ENCODE measurements around the gene SNORC. TPM values are rescaled to one million over a fixed set of nuclear protein-coding genes. Genes with fewer than 3 reads are reported as not detected.

Gene SNORC
- total RNA-seq, 4 donors from 2014 or later, result 2.5 to 27.2 (median 14.1) TPM

DNA sequence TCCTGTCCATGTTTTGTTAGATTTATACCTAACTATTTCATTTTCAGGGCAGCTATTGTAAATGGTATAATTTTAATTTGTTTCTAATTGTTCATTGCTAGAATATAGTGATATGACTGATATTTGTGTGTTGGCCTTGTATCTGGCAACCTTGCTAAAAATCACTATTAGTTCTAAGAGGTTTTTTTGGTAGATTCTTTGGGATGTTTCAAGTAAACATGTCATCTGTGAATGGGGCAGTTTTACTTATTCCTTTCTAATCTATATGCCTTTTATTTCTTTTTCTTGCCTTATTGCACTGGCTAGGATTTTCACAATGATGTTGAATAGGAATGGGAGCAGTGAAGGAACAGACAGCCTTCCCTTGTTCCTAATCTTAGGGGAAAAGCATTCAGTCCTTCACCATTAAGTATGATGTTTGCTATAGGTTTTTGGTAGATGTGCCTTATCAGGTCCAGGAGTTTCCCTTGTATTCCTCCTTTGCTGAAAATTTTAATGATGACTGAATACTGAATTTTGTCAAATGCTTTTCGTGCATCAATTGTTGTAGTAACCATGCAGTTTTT lies 41.7 kb downstream of the SNORC start:
- intact Hi-C loops (cut with DNase I; ENCODE audit: low total_unique reads), result no loop called here
- DNase-seq (ENCODE audit: low spot score in 2 of 2), result no peak
- H3K4me3 ChIP-seq (ENCODE audit: low read depth, poor library complexity, severe bottlenecking), result no peak overlapping the region
- no peak for TF ChIP-seq POLR2A (IDR thresholded peaks at IDR 0.05)
- TF ChIP-seq, protein P1, sequence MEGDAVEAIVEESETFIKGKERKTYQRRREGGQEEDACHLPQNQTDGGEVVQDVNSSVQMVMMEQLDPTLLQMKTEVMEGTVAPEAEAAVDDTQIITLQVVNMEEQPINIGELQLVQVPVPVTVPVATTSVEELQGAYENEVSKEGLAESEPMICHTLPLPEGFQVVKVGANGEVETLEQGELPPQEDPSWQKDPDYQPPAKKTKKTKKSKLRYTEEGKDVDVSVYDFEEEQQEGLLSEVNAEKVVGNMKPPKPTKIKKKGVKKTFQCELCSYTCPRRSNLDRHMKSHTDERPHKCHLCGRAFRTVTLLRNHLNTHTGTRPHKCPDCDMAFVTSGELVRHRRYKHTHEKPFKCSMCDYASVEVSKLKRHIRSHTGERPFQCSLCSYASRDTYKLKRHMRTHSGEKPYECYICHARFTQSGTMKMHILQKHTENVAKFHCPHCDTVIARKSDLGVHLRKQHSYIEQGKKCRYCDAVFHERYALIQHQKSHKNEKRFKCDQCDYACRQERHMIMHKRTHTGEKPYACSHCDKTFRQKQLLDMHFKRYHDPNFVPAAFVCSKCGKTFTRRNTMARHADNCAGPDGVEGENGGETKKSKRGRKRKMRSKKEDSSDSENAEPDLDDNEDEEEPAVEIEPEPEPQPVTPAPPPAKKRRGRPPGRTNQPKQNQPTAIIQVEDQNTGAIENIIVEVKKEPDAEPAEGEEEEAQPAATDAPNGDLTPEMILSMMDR (IDR thresholded peaks at IDR 0.05), result no peak
- WGBS, 2 donors, result 59 to 77% methylated on average over 1 of the region's 1 CpG

DNA sequence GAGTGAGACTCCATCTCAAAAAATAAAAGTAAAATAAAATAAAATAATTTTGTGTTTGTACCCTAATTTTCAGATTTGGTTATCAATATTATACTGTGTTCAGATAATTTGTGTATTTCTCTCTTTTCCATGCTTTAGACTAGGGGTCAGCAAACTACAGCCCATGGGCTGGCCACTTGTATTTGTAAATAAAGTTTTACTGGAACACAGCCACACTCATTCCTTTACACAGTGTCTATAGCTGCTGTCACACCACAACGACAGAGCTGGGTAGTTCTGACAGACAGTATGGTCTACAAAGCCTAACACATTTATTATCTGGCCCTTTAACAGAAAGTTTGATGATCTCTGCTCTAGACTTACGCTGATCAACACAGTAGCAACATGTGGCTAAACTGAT lies 43.8 kb downstream of the SNORC start:
- 84% methylated on average over 2 of the region's 2 CpGs for WGBS, 2 donors
- TF ChIP-seq, protein P1 (IDR thresholded peaks at IDR 0.05), result no peak
- TF ChIP-seq POLR2A (IDR thresholded peaks at IDR 0.05), result no peak
- no peak for DNase-seq (ENCODE audit: low spot score in 2 of 2)
- no peak overlapping the region for H3K4me3 ChIP-seq (ENCODE audit: low read depth, poor library complexity, severe bottlenecking)
- intact Hi-C loops (cut with DNase I; ENCODE audit: low total_unique reads), result no loop called here

DNA sequence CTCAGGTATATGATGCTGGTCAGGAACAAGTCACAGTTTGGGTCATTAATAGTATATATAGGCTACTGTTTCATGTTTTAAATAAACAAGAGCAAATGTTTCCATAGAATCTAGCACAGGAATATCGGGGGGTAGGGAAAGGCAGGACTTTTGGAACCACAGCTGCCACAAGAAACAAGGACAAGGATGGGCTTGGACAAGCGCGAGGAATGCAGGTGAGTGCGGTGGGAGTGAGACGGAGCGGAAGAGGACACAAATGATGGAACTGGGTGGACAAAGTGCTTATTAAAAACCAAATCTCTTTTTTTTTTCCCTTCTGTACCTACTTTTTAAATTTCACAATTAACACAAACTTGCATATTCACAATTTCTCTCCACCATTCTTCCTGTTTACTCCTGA lies 49.1 kb downstream of the SNORC start:
- no peak for DNase-seq (ENCODE audit: low spot score in 2 of 2)
- TF ChIP-seq, protein P1 (IDR thresholded peaks at IDR 0.05), result no peak
- TF ChIP-seq POLR2A (IDR thresholded peaks at IDR 0.05), result no peak
- intact Hi-C loops (cut with DNase I; ENCODE audit: low total_unique reads), result no loop called here
- H3K4me3 ChIP-seq (ENCODE audit: low read depth, poor library complexity, severe bottlenecking), result no peak overlapping the region
- WGBS, 2 donors, result 94 to 96% methylated on average over 6 of the region's 6 CpGs

DNA sequence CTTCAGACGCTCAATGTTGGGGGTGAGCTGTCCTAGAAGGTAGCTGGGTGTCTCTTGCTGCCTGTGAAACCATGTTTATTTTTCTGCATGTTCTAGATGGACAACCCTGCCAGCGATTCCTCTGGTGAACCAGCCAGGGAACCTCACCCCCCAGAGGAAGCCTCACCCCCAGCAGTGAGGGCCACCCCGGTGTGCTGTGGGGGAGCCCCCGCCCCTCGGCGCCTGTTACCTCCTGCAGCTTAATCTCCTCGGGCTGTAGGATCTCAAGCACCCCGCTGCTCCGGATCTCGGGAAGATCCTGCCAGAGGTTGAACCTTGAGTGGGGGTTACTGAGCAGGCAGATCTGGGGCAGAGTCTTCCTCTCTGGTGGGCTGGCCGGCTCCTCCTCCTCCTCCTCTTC lies 50.0 kb downstream of the SNORC start:
- intact Hi-C loops (cut with DNase I; ENCODE audit: low total_unique reads), result no loop called here
- no peak overlapping the region for H3K4me3 ChIP-seq (ENCODE audit: low read depth, poor library complexity, severe bottlenecking)
- no peak for DNase-seq (ENCODE audit: low spot score in 2 of 2)

DNA sequence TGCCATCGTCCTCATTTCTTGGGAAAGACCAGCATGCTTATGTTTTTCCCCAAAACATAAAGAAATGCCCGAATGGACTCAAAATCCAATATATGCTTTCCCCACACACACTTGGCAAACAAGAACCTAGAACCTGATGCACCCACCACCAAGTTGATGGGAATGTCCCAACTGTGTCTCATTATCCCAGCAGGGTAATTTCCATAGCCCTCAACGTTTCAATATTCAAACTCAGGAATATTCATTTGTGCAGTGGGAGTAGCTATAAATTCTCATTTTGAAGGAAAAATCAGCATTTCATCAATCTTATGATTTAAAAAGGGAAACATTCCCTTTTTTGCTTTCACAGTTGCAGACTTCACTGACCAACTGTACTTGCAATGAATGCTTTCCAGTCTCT lies 50.7 kb downstream of the SNORC start:
- H3K4me3 ChIP-seq (ENCODE audit: low read depth, poor library complexity, severe bottlenecking), result no peak overlapping the region
- TF ChIP-seq POLR2A (IDR thresholded peaks at IDR 0.05), result no peak
- TF ChIP-seq, protein P1 (IDR thresholded peaks at IDR 0.05), result no peak
- DNase-seq (ENCODE audit: low spot score in 2 of 2), result no peak
- intact Hi-C loops (cut with DNase I; ENCODE audit: low total_unique reads), result no loop called here
- 76 to 77% methylated on average over 3 of the region's 3 CpGs for WGBS, 2 donors

More for the DNA sequence above, 50.0 kb downstream of the SNORC start:
- WGBS, 2 donors, result 80 to 84% methylated on average over 11 of the region's 11 CpGs
- TF ChIP-seq POLR2A (IDR thresholded peaks at IDR 0.05), result no peak
- TF ChIP-seq, protein P1 (IDR thresholded peaks at IDR 0.05), result no peak

DNA sequence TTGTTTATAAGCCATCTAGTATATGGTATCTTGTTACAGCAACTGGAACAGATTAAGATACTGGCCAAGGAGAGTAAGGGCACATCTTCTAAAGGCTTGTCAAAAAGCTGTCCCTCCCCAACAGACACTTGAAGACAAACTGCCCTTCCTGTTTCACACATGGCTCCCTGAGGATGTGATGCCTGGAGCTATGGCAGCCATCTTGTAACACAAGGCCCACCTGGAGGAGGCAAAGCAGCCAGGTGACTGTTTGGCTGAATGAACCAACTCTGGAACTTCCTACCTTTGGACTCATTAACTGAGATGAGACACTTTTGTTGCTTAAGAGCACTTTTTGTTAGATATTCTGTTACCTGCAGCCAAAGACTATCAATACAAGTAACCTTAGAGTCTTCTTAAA lies 54.4 kb downstream of the SNORC start:
- TF ChIP-seq, protein P1 (IDR thresholded peaks at IDR 0.05), result no peak
- TF ChIP-seq POLR2A (IDR thresholded peaks at IDR 0.05), result no peak
- intact Hi-C loops (cut with DNase I; ENCODE audit: low total_unique reads), result no loop called here
- no peak for DNase-seq (ENCODE audit: low spot score in 2 of 2)
- no peak overlapping the region for H3K4me3 ChIP-seq (ENCODE audit: low read depth, poor library complexity, severe bottlenecking)

Data from lower leg skin (tissue), 4 donors.